AG04450 (cell line): Measurements from ENCODE around the gene POP4. TPM values are rescaled to one million over a fixed set of nuclear protein-coding genes. Genes with fewer than 3 reads are reported as not detected.

Source experiments
- CTCF ChIA-PET: fragments of 300-600, 350-600 bp; formaldehyde crosslinking; extraction: SDS; loops from one replicate; lab custom pipeline; 2022; ENCODE audit warnings: antibody characterized with exemption, inconsistent platforms; lab: Charles Lee
- POLR2A ChIA-PET: fragments of 350-600 bp; formaldehyde crosslinking; extraction: SDS; loops from one replicate; lab custom pipeline; 2021; ENCODE audit warnings: antibody characterized with exemption, inconsistent platforms; lab: Yijun Ruan, JAX
- DNase-seq: peaks from one replicate; pipeline ENCODE4 v3.0.0-alpha.2; 2011; ENCODE audit warnings: low read depth, low spot score
- H3K27ac ChIP-seq: one replicate; pipeline ENCODE4 v1.5.1; 2012; ENCODE audit warnings: low read depth, low read length, control low read depth
- H3K27me3 ChIP-seq: one replicate; pipeline ENCODE4 v1.6.0; 2012; ENCODE audit warnings: low read length; ENCODE audit not compliant: control insufficient read depth, insufficient read depth
- H3K4me3 ChIP-seq: 2 replicates; pipeline ENCODE4 v1.5.1; 2011; ENCODE audit warnings: mild to moderate bottlenecking, low read depth, low read length, control low read depth
- H3K9me3 ChIP-seq: 2 replicates; pipeline ENCODE4 v1.5.1; 2012; ENCODE audit warnings: low read length; ENCODE audit not compliant: control insufficient read depth, insufficient read depth
- CTCF ChIP-seq: IDR thresholded peaks from 2 replicates; pipeline ENCODE4 v1.5.1; 2011; ENCODE audit warnings: low read depth, low read length, control low read depth, inconsistent platforms
- polyA plus RNA-seq: library from polyadenylated mRNA; depleted of rRNA; stranded (reverse); fragments of >200 nt; gene quantifications from 2 replicates; pipeline ENCODE4 v1.2.3, GENCODE V29; 2011

The POP4 gene
- polyA plus RNA-seq, 1 experiment: 87.4 TPM

GRCh38 chr19:29614046-29614445, 8.0 kb downstream of the POP4 start:
- no peak for DNase-seq
- Histone ChIP-seq H3K9me3 (peaks cover 3% of the 10 kb centered on the region), H3K27ac (no peak overlapping the region), H3K27me3 (no peaks in the 10 kb centered on the region), H3K4me3 (no peak overlapping the region)
- TF ChIP-seq CTCF: no peak
- ChIA-PET CTCF (interaction anchor here (1.2 to 16.2 kb wide), 2 partner anchors 80 to 101 kb away, joined by 3 to 550 read pairs; partner anchors contain the start of gene C19orf12), POLR2A (no interaction called here)

GRCh38 chr19:29614780-29615179, 8.7 kb downstream of the POP4 start:
- CTCF ChIA-PET: interaction anchor here (0.6 to 16.2 kb wide), 4 partner anchors 26 to 100 kb away, joined by 3 to 550 read pairs (median 4); partner anchors contain the start of gene C19orf12
- Histone ChIP-seq H3K4me3 (no peak overlapping the region), H3K27me3 (peaks cover 3% of the 10 kb centered on the region), H3K9me3 (peaks cover 3% of the 10 kb centered on the region), H3K27ac (no peak overlapping the region)
- POLR2A ChIA-PET: no interaction called here
- DNase-seq: no peak
- no peak for TF ChIP-seq CTCF

DNA sequence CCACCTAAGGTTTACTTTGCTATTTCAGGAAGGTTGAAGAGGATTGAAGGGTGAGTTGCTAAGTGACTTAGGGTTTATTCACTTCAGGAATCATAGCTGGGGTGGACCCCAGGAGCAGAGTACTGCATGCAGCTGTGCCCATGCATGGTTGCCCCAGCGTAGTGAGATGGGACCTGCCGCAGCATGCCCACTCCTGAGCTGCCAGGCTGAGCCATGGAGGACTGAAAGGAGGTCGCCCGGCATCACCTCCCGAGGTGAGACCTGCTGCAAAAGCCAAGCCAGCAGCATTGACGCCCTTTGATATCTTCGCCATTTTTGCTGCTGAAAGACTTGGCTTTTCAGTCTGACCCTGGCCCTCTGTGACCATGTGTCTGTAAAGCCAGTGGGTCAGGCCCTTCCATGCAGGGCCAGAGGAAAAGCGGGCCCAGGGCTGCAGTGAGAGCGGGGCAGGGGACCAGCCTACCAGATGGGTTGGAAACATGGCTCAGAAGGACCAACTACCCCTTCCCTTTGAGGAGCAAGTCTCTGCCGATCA, 9.9 kb downstream of the POP4 start:
- no peak for TF ChIP-seq CTCF
- Histone ChIP-seq H3K4me3 (no peak overlapping the region), H3K27ac (no peak overlapping the region), H3K9me3 (peaks cover 3% of the 10 kb centered on the region), H3K27me3 (peaks cover 8% of the 10 kb centered on the region)
- DNase-seq: no peak
- ChIA-PET CTCF (interaction anchor here (1.8 to 16.2 kb wide), 2 partner anchors 78 to 99 kb away, joined by 6 to 550 read pairs; partner anchors contain the start of gene C19orf12), POLR2A (interaction anchor here (0.9 kb wide), 1 partner anchor 10 kb away, joined by 4 read pairs; the partner anchor contains the start of gene POP4)

DNA sequence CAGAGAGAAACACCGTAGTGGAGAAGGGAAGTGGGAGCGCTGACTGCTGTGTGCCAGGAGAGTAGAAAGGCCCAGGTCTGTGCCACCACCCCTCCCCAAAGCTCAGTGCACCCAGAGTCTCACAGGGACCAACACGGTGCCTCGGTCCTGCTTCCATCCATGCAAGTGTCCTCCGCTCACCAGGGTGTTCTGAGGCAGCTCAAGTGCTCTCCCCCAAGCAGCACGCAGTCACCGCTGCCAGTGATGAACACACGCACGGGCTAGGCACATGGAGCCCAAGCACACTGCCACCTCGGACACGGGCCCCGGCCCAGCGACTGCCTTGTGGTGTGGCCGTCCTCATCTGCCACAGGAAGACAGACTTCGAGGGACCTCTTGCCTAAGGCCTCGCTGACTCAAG, 10.5 kb downstream of the POP4 start:
- H3K27me3 ChIP-seq: peaks cover 9% of the 10 kb centered on the region
- CTCF ChIA-PET: interaction anchor here (1.8 to 16.2 kb wide), 2 partner anchors 78 to 98 kb away, joined by 6 to 550 read pairs; partner anchors contain the start of gene C19orf12
- peaks cover 3% of the 10 kb centered on the region for H3K9me3 ChIP-seq
- no peak overlapping the region for H3K27ac ChIP-seq
- POLR2A ChIA-PET: interaction anchor here (0.9 to 1.3 kb wide), 2 partner anchors 10 to 100 kb away, joined by 4 read pairs; partner anchors contain the start of gene POP4
- H3K4me3 ChIP-seq: no peak overlapping the region
- DNase-seq: no peak
- no peak for TF ChIP-seq CTCF
